Stimulated activated naive CD8-positive, alpha-beta T cell treated with anti-CD3 and anti-CD28 coated beads, Interleukin-15, Interleukin-2, amounts not matched to agents 100 ng/mL and 50 ng/mL, for 24 hours (primary cell): ENCODE data around the gene CDIP1.

Experiments
- H3K27ac Mint-ChIP-seq: one replicate; pipeline ENCODE4 v1.8.0; 2021; ENCODE audit warnings: mild to moderate bottlenecking, mixed read lengths
- H3K27me3 Mint-ChIP-seq: one replicate; pipeline ENCODE4 v1.8.0; 2021; ENCODE audit warnings: mixed read lengths
- H3K36me3 Mint-ChIP-seq: one replicate; pipeline ENCODE4 v1.8.0; 2021; ENCODE audit warnings: low read depth, mixed read lengths
- H3K4me1 Mint-ChIP-seq: one replicate; pipeline ENCODE4 v1.8.0; 2021; ENCODE audit warnings: low read depth, mixed read lengths
- H3K4me3 Mint-ChIP-seq: one replicate; pipeline ENCODE4 v1.8.0; 2021; ENCODE audit warnings: mild to moderate bottlenecking, mixed read lengths
- H3K9me3 Mint-ChIP-seq: one replicate; pipeline ENCODE4 v1.8.0; 2021; ENCODE audit warnings: mixed read lengths

CDIP1 gene

GRCh38 chr16:4513086-4513860 is 25.3 kb downstream of the CDIP1 start:
- H3K4me3 Mint-ChIP-seq, result no peak overlapping the region
- no peaks in the 10 kb centered on the region for H3K27me3 Mint-ChIP-seq
- H3K9me3 Mint-ChIP-seq, result no peaks in the 10 kb centered on the region
- H3K4me1 Mint-ChIP-seq, result peaks cover 44% of the 10 kb centered on the region
- peak overlapping the region; percentile 49 for H3K27ac Mint-ChIP-seq
- peaks cover 27% of the 10 kb centered on the region for H3K36me3 Mint-ChIP-seq

DNA sequence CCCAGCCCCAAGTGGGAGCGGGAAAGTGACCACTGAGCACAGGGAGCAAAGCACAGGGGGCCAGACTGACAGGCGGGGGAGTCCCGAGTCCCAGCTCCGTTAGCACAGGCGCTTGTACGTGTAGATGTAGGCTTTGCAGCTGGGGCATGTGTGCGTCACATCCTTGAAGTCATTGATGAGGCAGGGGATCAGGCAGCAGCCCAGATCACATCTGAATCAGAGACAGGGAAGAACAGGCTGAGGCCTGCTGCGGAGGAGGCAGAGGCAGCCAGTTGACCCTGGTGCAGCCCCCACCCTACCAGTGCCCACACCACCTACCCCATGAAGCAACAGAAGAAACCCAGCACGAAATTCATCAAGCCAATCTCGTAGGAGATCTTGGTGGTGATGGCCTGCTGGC is 26.1 kb downstream of the CDIP1 start:
- Mint-ChIP-seq H3K36me3 (peaks cover 35% of the 10 kb centered on the region), H3K9me3 (no peaks in the 10 kb centered on the region), H3K4me1 (peaks cover 44% of the 10 kb centered on the region), H3K27ac (no peak overlapping the region), H3K27me3 (no peaks in the 10 kb centered on the region), H3K4me3 (no peak overlapping the region)

- Mint-ChIP-seq H3K9me3 (no peaks in the 10 kb centered on the region), H3K27ac (no peak overlapping the region), H3K4me3 (no peak overlapping the region), H3K27me3 (no peaks in the 10 kb centered on the region), H3K36me3 (peaks cover 40% of the 10 kb centered on the region), H3K4me1 (peaks cover 39% of the 10 kb centered on the region)
Measured at GRCh38 chr16:4511441-4512082, 27.0 kb downstream of the CDIP1 start.

DNA sequence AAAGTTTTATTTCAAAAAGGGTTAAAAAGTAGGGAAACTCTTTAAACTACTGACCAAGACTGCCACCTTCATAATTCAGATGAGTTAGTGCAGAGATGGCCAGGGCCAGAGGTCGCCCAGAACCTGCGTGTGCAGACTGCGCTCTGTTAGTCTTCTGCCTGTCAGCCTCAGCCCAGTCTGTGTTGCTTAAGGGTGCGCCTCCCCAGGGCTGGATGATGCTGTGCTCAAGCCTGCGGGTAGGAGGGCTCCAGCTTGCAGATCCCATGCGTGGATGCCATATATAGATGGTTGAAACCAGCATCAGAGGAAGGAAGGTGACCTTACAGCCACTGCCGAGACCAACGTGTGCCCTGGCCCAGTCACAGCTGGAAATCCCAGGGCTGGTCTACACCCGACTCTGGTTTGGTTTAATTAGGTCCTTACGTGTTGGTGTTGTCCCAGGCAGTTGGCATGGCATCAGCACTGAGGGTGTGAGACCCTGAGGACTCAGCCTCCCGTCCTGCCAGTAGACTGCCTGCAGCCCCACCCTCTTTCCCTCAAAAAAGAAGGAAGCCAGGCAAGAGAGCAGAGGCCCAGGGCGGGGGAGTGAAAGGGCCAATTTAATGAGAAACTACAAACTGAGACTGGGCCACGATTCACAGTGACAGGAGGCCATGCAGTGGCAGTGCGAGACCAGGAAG is 27.7 kb downstream of the CDIP1 start:
- Mint-ChIP-seq H3K4me3 (no peak overlapping the region), H3K36me3 (peaks cover 44% of the 10 kb centered on the region), H3K9me3 (no peaks in the 10 kb centered on the region), H3K27ac (peak overlapping the region; percentile 36), H3K4me1 (peaks cover 40% of the 10 kb centered on the region), H3K27me3 (no peaks in the 10 kb centered on the region)

DNA sequence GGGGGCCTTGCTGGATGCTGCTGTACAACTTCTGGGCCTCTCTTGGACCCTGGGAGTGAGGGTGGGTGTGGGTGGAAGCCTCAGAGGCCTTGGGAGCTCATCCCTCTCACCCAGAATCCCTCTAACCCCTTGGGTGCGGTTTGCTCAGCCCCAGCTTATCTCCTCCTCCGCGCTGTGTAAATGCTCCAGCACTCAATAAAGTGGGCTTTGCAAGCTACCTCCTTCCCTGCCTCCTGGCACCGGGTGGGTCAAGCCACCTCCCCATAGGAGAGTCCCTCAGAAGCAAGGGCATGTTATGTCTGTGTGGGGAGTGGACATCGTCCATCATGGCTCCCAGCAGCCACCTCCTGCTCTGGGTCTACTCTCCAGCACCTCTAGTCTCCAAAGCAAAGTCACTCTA is 28.4 kb downstream of the CDIP1 start:
- H3K27me3 Mint-ChIP-seq, result no peaks in the 10 kb centered on the region
- H3K27ac Mint-ChIP-seq, result peak overlapping the region; percentile 34
- no peak overlapping the region for H3K4me3 Mint-ChIP-seq
- no peaks in the 10 kb centered on the region for H3K9me3 Mint-ChIP-seq
- peaks cover 46% of the 10 kb centered on the region for H3K36me3 Mint-ChIP-seq
- H3K4me1 Mint-ChIP-seq, result peaks cover 40% of the 10 kb centered on the region

GRCh38 chr16:4509420-4509819 is 29.2 kb downstream of the CDIP1 start:
- Mint-ChIP-seq H3K36me3 (peaks cover 46% of the 10 kb centered on the region), H3K9me3 (no peaks in the 10 kb centered on the region), H3K4me3 (no peak overlapping the region), H3K4me1 (peaks cover 40% of the 10 kb centered on the region), H3K27ac (no peak overlapping the region), H3K27me3 (no peaks in the 10 kb centered on the region)

GRCh38 chr16:4508806-4509205 is 29.8 kb downstream of the CDIP1 start:
- Mint-ChIP-seq H3K36me3 (peaks cover 46% of the 10 kb centered on the region), H3K4me3 (no peak overlapping the region), H3K27me3 (no peaks in the 10 kb centered on the region), H3K27ac (no peak overlapping the region), H3K4me1 (peaks cover 40% of the 10 kb centered on the region), H3K9me3 (no peaks in the 10 kb centered on the region)

DNA sequence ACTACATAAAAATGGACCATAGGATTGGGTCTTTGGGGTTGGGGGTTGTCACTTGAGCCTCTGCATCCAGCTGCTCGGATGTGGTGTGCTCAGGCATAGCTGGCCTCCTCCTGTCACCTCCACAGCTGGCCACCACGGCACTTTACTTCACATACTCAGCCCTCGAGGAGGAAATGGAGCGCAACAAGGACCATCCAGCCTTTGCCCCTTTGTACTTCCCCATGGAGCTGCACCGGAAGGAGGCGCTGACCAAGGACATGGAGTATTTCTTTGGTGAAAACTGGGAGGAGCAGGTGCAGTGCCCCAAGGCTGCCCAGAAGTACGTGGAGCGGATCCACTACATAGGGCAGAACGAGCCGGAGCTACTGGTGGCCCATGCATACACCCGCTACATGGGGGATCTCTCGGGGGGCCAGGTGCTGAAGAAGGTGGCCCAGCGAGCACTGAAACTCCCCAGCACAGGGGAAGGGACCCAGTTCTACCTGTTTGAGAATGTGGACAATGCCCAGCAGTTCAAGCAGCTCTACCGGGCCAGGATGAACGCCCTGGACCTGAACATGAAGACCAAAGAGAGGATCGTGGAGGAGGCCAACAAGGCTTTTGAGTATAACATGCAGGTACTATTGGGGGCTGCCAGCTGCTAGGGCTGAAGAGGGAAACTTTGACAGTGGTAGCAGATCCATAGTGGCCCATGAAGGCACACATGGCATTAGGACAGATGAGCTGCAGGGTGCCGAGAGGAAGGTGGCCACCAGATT is 30.8 kb downstream of the CDIP1 start:
- Mint-ChIP-seq H3K4me1 (peaks cover 41% of the 10 kb centered on the region), H3K4me3 (no peak overlapping the region), H3K27me3 (no peaks in the 10 kb centered on the region), H3K36me3 (peaks cover 43% of the 10 kb centered on the region), H3K9me3 (no peaks in the 10 kb centered on the region), H3K27ac (peak overlapping the region; percentile 73)

DNA sequence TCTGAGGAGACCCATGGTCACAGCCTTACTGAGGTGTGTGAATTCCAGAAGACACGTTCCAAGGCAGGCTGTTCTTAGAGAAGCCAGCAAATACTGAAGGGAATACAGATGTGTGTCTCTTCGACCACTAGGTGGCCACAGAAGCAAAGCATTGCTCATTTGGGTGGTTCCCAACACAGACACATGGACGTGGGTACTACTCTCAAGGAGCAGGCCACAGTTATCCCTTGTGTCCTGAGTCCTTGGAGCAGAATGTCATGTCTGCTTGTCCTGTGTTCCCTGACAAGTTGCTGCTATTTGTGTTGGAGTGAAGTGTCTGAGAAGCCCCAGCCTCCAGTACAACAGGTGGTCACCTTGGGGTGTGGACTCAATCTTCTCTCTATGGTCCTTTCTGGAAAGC is 32.1 kb downstream of the CDIP1 start:
- Mint-ChIP-seq H3K27ac (peak overlapping the region; percentile 73), H3K27me3 (no peaks in the 10 kb centered on the region), H3K9me3 (no peaks in the 10 kb centered on the region), H3K4me1 (peaks cover 48% of the 10 kb centered on the region), H3K36me3 (peaks cover 33% of the 10 kb centered on the region), H3K4me3 (peak overlapping the region; percentile 8)

- Mint-ChIP-seq H3K36me3 (peaks cover 24% of the 10 kb centered on the region), H3K27me3 (no peaks in the 10 kb centered on the region), H3K4me1 (peaks cover 57% of the 10 kb centered on the region), H3K4me3 (peak overlapping the region; percentile 58), H3K27ac (peak overlapping the region; percentile 73), H3K9me3 (no peaks in the 10 kb centered on the region)
Measured at GRCh38 chr16:4505356-4506147, 33.0 kb downstream of the CDIP1 start.

GRCh38 chr16:4501071-4501478 is 37.5 kb downstream of the CDIP1 start:
- peaks cover 17% of the 10 kb centered on the region for H3K36me3 Mint-ChIP-seq
- H3K4me3 Mint-ChIP-seq, result no peak overlapping the region
- no peaks in the 10 kb centered on the region for H3K9me3 Mint-ChIP-seq
- H3K4me1 Mint-ChIP-seq, result peaks cover 91% of the 10 kb centered on the region
- H3K27me3 Mint-ChIP-seq, result no peaks in the 10 kb centered on the region
- H3K27ac Mint-ChIP-seq, result no peak overlapping the region

GRCh38 chr16:4500272-4500671 is 38.3 kb downstream of the CDIP1 start:
- Mint-ChIP-seq H3K4me3 (no peak overlapping the region), H3K36me3 (peaks cover 12% of the 10 kb centered on the region)

DNA sequence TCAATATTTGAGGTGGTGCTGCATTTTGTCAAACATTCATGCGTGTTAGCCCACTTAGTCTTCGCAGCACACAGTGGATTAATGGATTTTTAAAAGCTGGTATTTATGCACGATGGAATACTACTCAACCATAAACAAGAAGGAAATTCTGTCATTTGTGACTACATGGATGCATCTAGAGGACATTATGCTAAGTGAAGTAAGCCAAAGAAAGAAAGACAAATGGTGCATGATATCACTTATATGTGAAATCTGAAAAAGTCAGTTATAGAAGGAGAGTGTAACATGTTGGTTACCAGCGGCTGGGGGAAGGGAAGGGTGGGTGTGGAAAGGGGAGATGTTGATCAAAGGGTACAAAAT is 39.4 kb downstream of the CDIP1 start:
- no peaks in the 10 kb centered on the region for H3K9me3 Mint-ChIP-seq
- no peak overlapping the region for H3K4me3 Mint-ChIP-seq
- no peak overlapping the region for H3K27ac Mint-ChIP-seq

More at GRCh38 chr16:4500272-4500671, 38.3 kb downstream of the CDIP1 start:
- no peaks in the 10 kb centered on the region for H3K9me3 Mint-ChIP-seq
- no peaks in the 10 kb centered on the region for H3K27me3 Mint-ChIP-seq
- H3K27ac Mint-ChIP-seq, result no peak overlapping the region
- peaks cover 91% of the 10 kb centered on the region for H3K4me1 Mint-ChIP-seq

GRCh38 chr16:4498546-4499195 is 39.9 kb downstream of the CDIP1 start:
- Mint-ChIP-seq H3K27me3 (no peaks in the 10 kb centered on the region), H3K4me3 (no peak overlapping the region), H3K4me1 (peaks cover 85% of the 10 kb centered on the region), H3K36me3 (peaks cover 12% of the 10 kb centered on the region), H3K27ac (peak overlapping the region; percentile 19), H3K9me3 (no peaks in the 10 kb centered on the region)

More for the DNA sequence above, 39.4 kb downstream of the CDIP1 start:
- H3K36me3 Mint-ChIP-seq, result peaks cover 12% of the 10 kb centered on the region
- H3K4me1 Mint-ChIP-seq, result peaks cover 88% of the 10 kb centered on the region
- H3K27me3 Mint-ChIP-seq, result no peaks in the 10 kb centered on the region
